ENCODE data around the gene RNU5D-1. TPM values are rescaled to one million over a fixed set of nuclear protein-coding genes. Genes with fewer than 3 reads are reported as not detected.

The RNU5D-1 gene
- polyA plus RNA-seq (2013, experiment 1 of 2): not detected
- polyA plus RNA-seq (2013, experiment 2 of 2): not detected

- Histone ChIP-seq H3K23ac (ENCODE audit: low read length) (no peak within 1 kb of the TSS), H3K18ac (ENCODE audit: low read length) (no peak within 1 kb of the TSS), H3K4me1 (ENCODE audit: control insufficient read depth, low read depth, low read length) (no peaks in the 10 kb centered on the region), H3K4me3 (ENCODE audit: low read length) (no peak within 1 kb of the TSS), H3K79me2 (ENCODE audit: control insufficient read depth, insufficient read depth, low read length) (no peaks in the 10 kb centered on the region), H3K9ac (ENCODE audit: low read length) (peak within 1 kb of the TSS; percentile 23), H2BK15ac (replicated peaks; ENCODE audit: low read depth) (no peak within 1 kb of the TSS), H3K79me1 (ENCODE audit: low read length) (no peaks in the 10 kb centered on the region), H3K36me3 (ENCODE audit: control insufficient read depth, insufficient read depth, low read length) (no peaks in the 10 kb centered on the region), H2AK5ac (ENCODE audit: low read length) (no peak within 1 kb of the TSS), H3K56ac (ENCODE audit: low read length) (peak within 1 kb of the TSS; percentile 17), H3K27me3 (ENCODE audit: insufficient read depth, low read length, poor library complexity) (no peaks in the 10 kb centered on the region), H4K5ac (ENCODE audit: low read length) (no peak within 1 kb of the TSS), H2BK5ac (ENCODE audit: low read length) (peak within 1 kb of the TSS; percentile 6), H4K8ac (ENCODE audit: low read depth, low read length) (no peak within 1 kb of the TSS), H3K4me2 (ENCODE audit: low read length) (no peak within 1 kb of the TSS), H3K4ac (ENCODE audit: low read depth, low read length) (peak within 1 kb of the TSS; percentile 46), H2BK120ac (ENCODE audit: low read depth, low read length) (no peak within 1 kb of the TSS), H3K27ac (ENCODE audit: low read depth, low read length) (peak within 1 kb of the TSS; percentile 61)
- no CpG with 5 or more reads among the region's 19 CpGs for WGBS (ENCODE audit: extremely low coverage, insufficient coverage, low lambda C conversion rate)
- peak; percentile 99 for DNase-seq
Observed at GRCh38 chr1:44730741-44731512, at the start of gene RNU5D-1. RNU5D-1 (minus strand) TSS chr1:44731170.

DNA sequence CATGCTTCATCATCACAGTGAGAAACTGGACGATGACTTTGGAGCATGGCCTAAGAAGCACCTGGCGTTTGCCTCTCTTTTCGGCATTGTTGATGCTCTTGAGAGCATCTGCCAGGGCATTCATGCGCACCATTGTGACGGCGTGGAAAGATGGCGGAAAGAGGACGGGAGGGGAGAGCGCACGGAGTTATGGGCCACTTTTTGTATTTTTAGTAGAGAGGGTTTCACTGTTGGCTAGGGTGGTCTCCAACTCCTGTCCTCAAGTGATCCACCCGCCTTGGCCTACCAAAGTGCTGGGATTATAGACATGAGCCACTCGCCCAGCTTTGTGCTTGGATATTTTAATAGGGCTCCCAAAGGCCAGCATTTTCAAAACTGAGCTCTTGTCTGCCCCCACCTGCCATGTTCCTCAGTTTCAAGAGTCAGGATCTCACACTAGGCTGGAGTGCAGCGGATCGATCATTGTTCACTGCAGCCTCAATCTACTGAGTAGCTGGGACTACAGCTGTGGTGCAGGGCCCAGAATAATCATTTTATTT, 49.7 kb upstream of the RNU5D-1 start:
- Histone ChIP-seq H2BK120ac (ENCODE audit: low read depth, low read length) (no peak overlapping the region), H3K18ac (ENCODE audit: low read length) (no peak overlapping the region)
- WGBS (ENCODE audit: extremely low coverage, insufficient coverage, low lambda C conversion rate): no CpG with 5 or more reads among the region's 14 CpGs

DNA sequence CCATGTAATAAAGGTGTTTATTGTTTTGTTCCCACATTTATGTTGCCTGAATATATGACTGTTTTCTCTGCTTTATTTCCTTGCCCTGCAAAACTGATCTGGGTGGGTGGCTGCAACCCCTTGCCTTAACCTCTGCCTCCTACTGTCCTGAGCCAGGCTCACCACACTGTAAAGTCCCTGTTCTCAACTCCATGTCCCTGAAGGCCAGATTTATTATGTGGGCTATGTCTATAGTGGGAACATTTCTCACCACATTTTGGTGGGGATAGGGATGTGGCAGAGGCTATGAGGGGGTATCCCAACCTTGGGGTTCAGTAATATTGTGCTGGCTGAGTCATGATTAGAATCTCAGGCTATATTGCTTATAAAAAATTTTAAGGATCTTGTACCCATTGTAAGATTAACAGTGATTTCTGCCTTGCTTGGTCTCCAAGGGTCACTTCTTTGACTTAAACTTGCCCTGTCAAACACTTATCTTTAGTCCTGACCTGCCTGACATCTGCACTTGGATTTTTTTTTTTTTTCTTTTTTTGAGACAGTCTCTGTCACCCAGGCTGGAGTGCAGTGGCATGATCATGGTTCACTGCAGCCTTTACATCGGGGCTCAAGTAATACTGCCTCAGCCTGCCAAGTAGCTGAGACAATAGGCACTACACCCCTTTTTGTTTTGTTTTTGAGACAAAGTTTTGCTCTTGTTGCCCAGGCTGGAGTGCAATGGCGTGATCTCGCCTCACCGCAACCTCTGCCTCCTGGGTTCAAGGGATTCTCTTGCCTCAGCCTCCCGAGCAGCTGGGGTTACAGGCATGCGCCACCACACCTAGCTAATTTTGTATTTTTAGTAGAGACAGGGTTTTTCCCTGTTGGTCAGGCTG, 48.0 kb upstream of the RNU5D-1 start:
- Histone ChIP-seq H2BK5ac (ENCODE audit: low read length) (no peak overlapping the region), H3K36me3 (ENCODE audit: control insufficient read depth, insufficient read depth, low read length) (peaks cover 14% of the 10 kb centered on the region)
- WGBS (ENCODE audit: extremely low coverage, insufficient coverage, low lambda C conversion rate): no CpG with 5 or more reads among the region's 6 CpGs

More for the DNA sequence above, 49.7 kb upstream of the RNU5D-1 start:
- Histone ChIP-seq H2BK5ac (ENCODE audit: low read length) (no peak overlapping the region), H3K36me3 (ENCODE audit: control insufficient read depth, insufficient read depth, low read length) (peaks cover 14% of the 10 kb centered on the region), H3K4me2 (ENCODE audit: low read length) (no peak overlapping the region), H3K27ac (ENCODE audit: low read depth, low read length) (no peak overlapping the region), H3K23ac (ENCODE audit: low read length) (no peak overlapping the region), H4K5ac (ENCODE audit: low read length) (no peak overlapping the region), H3K27me3 (ENCODE audit: insufficient read depth, low read length, poor library complexity) (no peaks in the 10 kb centered on the region), H3K9ac (ENCODE audit: low read length) (no peak overlapping the region), H2AK5ac (ENCODE audit: low read length) (no peak overlapping the region), H3K79me2 (ENCODE audit: control insufficient read depth, insufficient read depth, low read length) (peaks cover 26% of the 10 kb centered on the region), H3K56ac (ENCODE audit: low read length) (no peak overlapping the region), H3K4me3 (ENCODE audit: low read length) (no peak overlapping the region), H2BK15ac (replicated peaks; ENCODE audit: low read depth) (no peak overlapping the region), H3K4ac (ENCODE audit: low read depth, low read length) (no peak overlapping the region), H3K4me1 (ENCODE audit: control insufficient read depth, low read depth, low read length) (peaks cover 6% of the 10 kb centered on the region), H3K79me1 (ENCODE audit: low read length) (peaks cover 9% of the 10 kb centered on the region), H4K8ac (ENCODE audit: low read depth, low read length) (no peak overlapping the region)
- no peak for DNase-seq

DNA sequence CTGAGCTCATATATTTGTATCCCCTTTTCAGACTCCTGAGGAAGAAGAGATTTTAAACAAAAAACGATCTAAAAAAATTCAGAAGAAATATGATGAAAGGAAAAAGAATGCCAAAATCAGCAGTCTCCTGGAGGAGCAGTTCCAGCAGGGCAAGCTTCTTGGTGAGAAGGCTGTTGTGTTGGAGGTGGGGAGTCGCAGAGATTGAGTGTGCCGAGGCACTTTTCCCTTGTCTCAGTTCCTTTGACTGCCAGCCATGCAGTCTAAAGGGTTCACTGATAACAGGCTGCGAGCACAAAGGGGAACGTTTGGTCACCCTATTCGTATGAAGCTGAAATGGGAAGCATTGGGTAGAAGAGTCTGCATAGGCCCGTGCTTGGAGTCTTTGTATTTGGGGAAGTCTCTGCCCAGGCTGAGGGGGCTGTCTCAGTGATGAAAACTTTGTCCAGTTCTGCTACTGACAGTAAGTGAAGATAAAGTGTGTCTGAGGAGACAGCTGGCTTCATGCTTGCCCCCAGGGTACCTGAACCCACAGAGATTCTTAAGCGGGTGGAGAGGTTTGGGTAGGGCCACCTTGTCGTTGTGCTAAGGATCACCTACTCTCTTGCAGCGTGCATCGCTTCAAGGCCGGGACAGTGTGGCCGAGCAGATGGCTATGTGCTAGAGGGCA, 47.1 kb upstream of the RNU5D-1 start:
- Histone ChIP-seq H3K9ac (ENCODE audit: low read length) (peak overlapping the region; percentile 100), H2BK5ac (ENCODE audit: low read length) (no peak overlapping the region), H3K79me2 (ENCODE audit: control insufficient read depth, insufficient read depth, low read length) (peaks cover 30% of the 10 kb centered on the region), H3K4me1 (ENCODE audit: control insufficient read depth, low read depth, low read length) (peaks cover 2% of the 10 kb centered on the region), H3K79me1 (ENCODE audit: low read length) (peaks cover 11% of the 10 kb centered on the region), H3K18ac (ENCODE audit: low read length) (no peak overlapping the region), H2BK120ac (ENCODE audit: low read depth, low read length) (no peak overlapping the region), H3K4ac (ENCODE audit: low read depth, low read length) (no peak overlapping the region), H4K5ac (ENCODE audit: low read length) (no peak overlapping the region), H3K4me2 (ENCODE audit: low read length) (peak overlapping the region; percentile 53), H3K36me3 (ENCODE audit: control insufficient read depth, insufficient read depth, low read length) (peaks cover 14% of the 10 kb centered on the region), H4K8ac (ENCODE audit: low read depth, low read length) (no peak overlapping the region), H3K27ac (ENCODE audit: low read depth, low read length) (no peak overlapping the region), H3K27me3 (ENCODE audit: insufficient read depth, low read length, poor library complexity) (no peaks in the 10 kb centered on the region), H3K4me3 (ENCODE audit: low read length) (no peak overlapping the region), H3K56ac (ENCODE audit: low read length) (no peak overlapping the region), H3K23ac (ENCODE audit: low read length) (no peak overlapping the region), H2AK5ac (ENCODE audit: low read length) (no peak overlapping the region), H2BK15ac (replicated peaks; ENCODE audit: low read depth) (no peak overlapping the region)
- DNase-seq: no peak
- no CpG with 5 or more reads among the region's 13 CpGs for WGBS (ENCODE audit: extremely low coverage, insufficient coverage, low lambda C conversion rate)

More for the DNA sequence above, 48.0 kb upstream of the RNU5D-1 start:
- DNase-seq: no peak
- Histone ChIP-seq H3K23ac (ENCODE audit: low read length) (no peak overlapping the region), H4K8ac (ENCODE audit: low read depth, low read length) (no peak overlapping the region), H3K4me2 (ENCODE audit: low read length) (no peak overlapping the region), H3K79me2 (ENCODE audit: control insufficient read depth, insufficient read depth, low read length) (peaks cover 30% of the 10 kb centered on the region), H3K4me3 (ENCODE audit: low read length) (no peak overlapping the region), H2AK5ac (ENCODE audit: low read length) (no peak overlapping the region), H3K27ac (ENCODE audit: low read depth, low read length) (no peak overlapping the region), H3K79me1 (ENCODE audit: low read length) (peaks cover 11% of the 10 kb centered on the region), H3K4ac (ENCODE audit: low read depth, low read length) (no peak overlapping the region), H3K4me1 (ENCODE audit: control insufficient read depth, low read depth, low read length) (peaks cover 6% of the 10 kb centered on the region), H4K5ac (ENCODE audit: low read length) (no peak overlapping the region), H3K56ac (ENCODE audit: low read length) (no peak overlapping the region), H3K18ac (ENCODE audit: low read length) (no peak overlapping the region), H3K9ac (ENCODE audit: low read length) (no peak overlapping the region), H2BK15ac (replicated peaks; ENCODE audit: low read depth) (no peak overlapping the region), H3K27me3 (ENCODE audit: insufficient read depth, low read length, poor library complexity) (no peaks in the 10 kb centered on the region), H2BK120ac (ENCODE audit: low read depth, low read length) (no peak overlapping the region)

- no peak overlapping the region for H3K27ac ChIP-seq (ENCODE audit: low read depth, low read length)
- peak overlapping the region; percentile 53 for H3K4me2 ChIP-seq (ENCODE audit: low read length)
- H3K4me3 ChIP-seq (ENCODE audit: low read length): peak overlapping the region; percentile 43
- H3K27me3 ChIP-seq (ENCODE audit: insufficient read depth, low read length, poor library complexity): no peaks in the 10 kb centered on the region
- no peak overlapping the region for H4K5ac ChIP-seq (ENCODE audit: low read length)
- no peak for DNase-seq
- H3K23ac ChIP-seq (ENCODE audit: low read length): peak overlapping the region; percentile 35
- H2AK5ac ChIP-seq (ENCODE audit: low read length): no peak overlapping the region
- H3K79me2 ChIP-seq (ENCODE audit: control insufficient read depth, insufficient read depth, low read length): peaks cover 30% of the 10 kb centered on the region
- no peak overlapping the region for H3K4ac ChIP-seq (ENCODE audit: low read depth, low read length)
- H3K4me1 ChIP-seq (ENCODE audit: control insufficient read depth, low read depth, low read length): peaks cover 2% of the 10 kb centered on the region
- peaks cover 14% of the 10 kb centered on the region for H3K36me3 ChIP-seq (ENCODE audit: control insufficient read depth, insufficient read depth, low read length)
- H3K79me1 ChIP-seq (ENCODE audit: low read length): peaks cover 11% of the 10 kb centered on the region
- no peak overlapping the region for H4K8ac ChIP-seq (ENCODE audit: low read depth, low read length)
- H2BK5ac ChIP-seq (ENCODE audit: low read length): no peak overlapping the region
- no peak overlapping the region for H2BK120ac ChIP-seq (ENCODE audit: low read depth, low read length)
- no peak overlapping the region for H2BK15ac ChIP-seq (replicated peaks; ENCODE audit: low read depth)
- no peak overlapping the region for H3K18ac ChIP-seq (ENCODE audit: low read length)
- H3K56ac ChIP-seq (ENCODE audit: low read length): peak overlapping the region; percentile 99
- WGBS (ENCODE audit: extremely low coverage, insufficient coverage, low lambda C conversion rate): no CpG with 5 or more reads among the region's 14 CpGs
- peak overlapping the region; percentile 100 for H3K9ac ChIP-seq (ENCODE audit: low read length)
Observed at GRCh38 chr1:44777547-44777946, 46.6 kb upstream of the RNU5D-1 start.

Measured in mesendoderm (in vitro differentiated cells).